Heart right ventricle (tissue), 16 donors: ENCODE data around the gene PSMC1. TPM values are rescaled to one million over a fixed set of nuclear protein-coding genes. Genes with fewer than 3 reads are reported as not detected.

Experiments
- ATAC-seq, 8 donors: fragments of 200-7000 bp; cut with Tn5 transposase; one replicate each; pipeline ENCODE4 v1.9.1; 2020; ENCODE audit warnings: mild to moderate bottlenecking in 8 of 8, moderate library complexity in 8 of 8, moderate number of reproducible peaks in 1 of 8
- DNase-seq, 2 donors: peaks; one replicate each; pipeline ENCODE4 v3.0.0-alpha.2; 2020
- H3K27ac ChIP-seq, 10 donors: fragments of 200-600 bp; sonication (generic) in 2 of 10; one replicate each; pipeline versions ENCODE4 v1.5.0 to v1.8.0; 2020 to 2022; ENCODE audit warnings: mild to moderate bottlenecking in 3 of 10
- H3K27me3 ChIP-seq, 7 donors: fragments of 200-600 bp; one replicate each; pipeline ENCODE4 v1.8.0; 2021 to 2022; ENCODE audit warnings: mild to moderate bottlenecking in 2 of 7
- H3K36me3 ChIP-seq, 9 donors: fragments of 200-600 bp; sonication (generic) in 1 of 9; one replicate each; pipeline versions ENCODE4 v1.5.0 to v1.8.0; 2020 to 2022; ENCODE audit warnings: mild to moderate bottlenecking in 2 of 9
- H3K4me1 ChIP-seq, 9 donors: fragments of 200-600 bp; sonication (generic) in 1 of 9; one replicate each; pipeline versions ENCODE4 v1.5.0 to v1.8.0; 2020 to 2022; ENCODE audit warnings: mild to moderate bottlenecking in 4 of 9
- H3K4me3 ChIP-seq, 10 donors: fragments of 200-600 bp; sonication (generic) in 2 of 10; one replicate each; pipeline versions ENCODE4 v1.5.0 to v1.8.0; 2020 to 2022; ENCODE audit warnings: mild to moderate bottlenecking in 7 of 10, moderate library complexity in 2 of 10
- H3K9me3 ChIP-seq, 11 donors: fragments of 200-600 bp in 10 of 11; sonication (generic) in 2 of 11; one replicate each; pipeline versions ENCODE4 v1.5.0 to v1.8.0; 2013 to 2022; ENCODE audit warnings: mild to moderate bottlenecking in 2 of 11, control low read depth in 1 of 11, moderate library complexity in 1 of 11
- WGBS, 2 donors: extraction: QIAGEN DNeasy Blood & Tissue Kit; methylation state at CpG; one replicate each; pipeline ENCODE4 v1.1.7; 2013; ENCODE audit warnings: inconsistent platforms in 1 of 2; 5-methylcytosine and 5-hydroxymethylcytosine counted together
- intact Hi-C, 10 donors: fragments of 100-400 bp; cut with DNase I; formaldehyde crosslinking; loops; one replicate each; pipeline versions ENCODE4 v1.11.1 to v1.14.2; 2022
- polyA plus RNA-seq, 2 donors: library from polyadenylated mRNA; stranded (reverse); fragments of 200-250 nt; gene quantifications; one replicate each; pipeline ENCODE4 v1.2.3, GENCODE V29; 2013
- total RNA-seq, 10 donors: library from RNA; stranded (reverse); fragmentation: NEBNext Ultra II Directional in 3 of 10; extraction: Animal tissue kit (Norgen Biotek cat#: 25700) in 3 of 10; gene quantifications; one replicate each; pipeline versions ENCODE4 v1.2.1 to v1.2.4, GENCODE V29; 2021 to 2023
- TF ChIP-seq, protein P1 (sequence below), 9 donors: fragments of 200-600 bp; sonication (generic) in 2 of 9; IDR thresholded peaks; one replicate each; pipeline versions ENCODE4 v1.5.0 to v1.8.0; 2021 to 2022; ENCODE audit warnings: antibody characterized with exemption in 9 of 9, mild to moderate bottlenecking in 5 of 9, moderate library complexity in 1 of 9
- donor health status: Arrhythmogenic right ventricular cardiomyopathy.
- donor health status: ischemic (EF 13 %, LVEDD 7.1; RV severe dilation, severe dysfunction).
- donor health status: healthy with polysubstance abuse.
- donor health status: DM: no; HTN: yes; CAD: no.
- donor health status: DM: no; HTN: no; CAD: no.
- donor health status: ischemic (EF 25% LVEDD 6.9; RV normal size, moderate dysfunction).
- donor health status: ischemic (EF 25% LVEDD 5.7; RV mildly dilated, moderate dysfunction).
- donor health status: healthy.
- donor health status: DM: yes; HTN: yes; CAD: no.
- donor health status: Ischemic cardiomyopathy.
- donor health status: ischemic (EF 35%, LVEDD 5.7; RV mildly dilated, moderate dysfunction).
- donor health status: nonischemic (EF 11% LVEDD 7.7; RV severe dilation, severe dysfunction).
- donor health status: DM: yes; HTN: yes; CAD: no.
- donor health status: PGD.
- donor health status: ischemic (EF 29% LVEDD 5.4; RV normal size, mild dysfunction).
- donor health status: nonischemic (EF 23%, LVEDD 6.1; RV moderate dilation, normal function).

PSMC1 gene
- total and polyA plus RNA-seq, 12 donors, result 107 to 226 (median 128) TPM

- TF ChIP-seq, protein P1, sequence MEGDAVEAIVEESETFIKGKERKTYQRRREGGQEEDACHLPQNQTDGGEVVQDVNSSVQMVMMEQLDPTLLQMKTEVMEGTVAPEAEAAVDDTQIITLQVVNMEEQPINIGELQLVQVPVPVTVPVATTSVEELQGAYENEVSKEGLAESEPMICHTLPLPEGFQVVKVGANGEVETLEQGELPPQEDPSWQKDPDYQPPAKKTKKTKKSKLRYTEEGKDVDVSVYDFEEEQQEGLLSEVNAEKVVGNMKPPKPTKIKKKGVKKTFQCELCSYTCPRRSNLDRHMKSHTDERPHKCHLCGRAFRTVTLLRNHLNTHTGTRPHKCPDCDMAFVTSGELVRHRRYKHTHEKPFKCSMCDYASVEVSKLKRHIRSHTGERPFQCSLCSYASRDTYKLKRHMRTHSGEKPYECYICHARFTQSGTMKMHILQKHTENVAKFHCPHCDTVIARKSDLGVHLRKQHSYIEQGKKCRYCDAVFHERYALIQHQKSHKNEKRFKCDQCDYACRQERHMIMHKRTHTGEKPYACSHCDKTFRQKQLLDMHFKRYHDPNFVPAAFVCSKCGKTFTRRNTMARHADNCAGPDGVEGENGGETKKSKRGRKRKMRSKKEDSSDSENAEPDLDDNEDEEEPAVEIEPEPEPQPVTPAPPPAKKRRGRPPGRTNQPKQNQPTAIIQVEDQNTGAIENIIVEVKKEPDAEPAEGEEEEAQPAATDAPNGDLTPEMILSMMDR (IDR thresholded peaks at IDR 0.05), result no peak
- WGBS, 2 donors, result 75% methylated on average over 4 of the region's 4 CpGs
- ATAC-seq, result no peak
- H3K4me3 ChIP-seq, result no peak overlapping the region
- intact Hi-C loops, result no loop called here
- no peak for DNase-seq
- H3K27me3 ChIP-seq, result no peaks in the 10 kb centered on the region
- H3K36me3 ChIP-seq, result peaks cover 0 to 18% (median 6%) of the 10 kb centered on the region in 9 donors
- H3K9me3 ChIP-seq, result peaks cover 0 to 2% (median 0%) of the 10 kb centered on the region in 11 donors
- H3K4me1 ChIP-seq, result peaks cover 0 to 13% (median 8%) of the 10 kb centered on the region in 9 donors
- no peak overlapping the region for H3K27ac ChIP-seq
Observed at GRCh38 chr14:90321891-90322290, 65.5 kb downstream of the PSMC1 start.

Other genes with a start within 250 kb of the PSMC1 start
- gene KCNK13, start 194.6 kb upstream of the PSMC1 start, total RNA-seq, result 1 to 10 TPM in 5 of 10 donors, under 1 TPM in 5; 0.15 to 9.6 (median 1.0) TPM
- 1 to 10 TPM in 1 of 2 donors, under 1 TPM in 1; 0.59 to 1.9 TPM for gene KCNK13, start 194.6 kb upstream of the PSMC1 start, polyA plus RNA-seq
- 10 to 100 TPM; 11.2 to 16.7 (median 13.5) TPM for gene NRDE2, start 75.4 kb downstream of the PSMC1 start, total RNA-seq
- 10 to 100 TPM in 1 of 2 donors, 1 to 10 TPM in 1; 4.3 to 15.9 TPM for gene NRDE2, start 75.4 kb downstream of the PSMC1 start, polyA plus RNA-seq
- gene CALM1, start 140.5 kb downstream of the PSMC1 start, total RNA-seq, result 100 to 1,000 TPM; 409 to 787 (median 454) TPM
- 100 to 1,000 TPM; 293 to 352 TPM for gene CALM1, start 140.5 kb downstream of the PSMC1 start, polyA plus RNA-seq